WTC11 (cell line): Measurements from ENCODE around the gene ADD2.

Source experiments
- CTCF ChIP-seq: fragments of 200-600 bp; IDR thresholded peaks from 2 replicates; pipeline ENCODE4 v1.8.0; 2022; ENCODE audit warnings: antibody characterized with exemption
- FOXJ3 ChIP-seq: sonication (generic); formaldehyde crosslinking; IDR thresholded peaks from 2 replicates; pipeline ENCODE4 v1.9.0; 2021; ENCODE audit warnings: missing genetic modification reagents, mild to moderate bottlenecking, borderline replicate concordance
- HMGXB4 ChIP-seq: sonication (generic); formaldehyde crosslinking; IDR thresholded peaks from 2 replicates; pipeline ENCODE4 v1.8.1; 2023; ENCODE audit warnings: mild to moderate bottlenecking, moderate library complexity, missing genetic modification reagents
- NR3C1 ChIP-seq: sonication (generic); formaldehyde crosslinking; conservative IDR thresholded peaks from 2 replicates; pipeline ENCODE4 v1.8.1; 2023; ENCODE audit warnings: low read depth, mild to moderate bottlenecking, missing genetic modification reagents
- USF1 ChIP-seq: sonication (generic); formaldehyde crosslinking; IDR thresholded peaks from 2 replicates; pipeline ENCODE4 v1.8.0; 2022; ENCODE audit warnings: mild to moderate bottlenecking, missing genetic modification reagents
- USF2 ChIP-seq: sonication (generic); formaldehyde crosslinking; IDR thresholded peaks from 2 replicates; pipeline ENCODE4 v1.8.1; 2023; ENCODE audit warnings: mild to moderate bottlenecking, missing genetic modification reagents, moderate library complexity
- ZSCAN18 ChIP-seq: fragments of 250-450 bp; sonication (Bioruptor Pico); IDR thresholded peaks from 2 replicates; pipeline ENCODE4 v2.1.2; 2022; ENCODE audit warnings: mild to moderate bottlenecking, moderate library complexity

- TF ChIP-seq NR3C1 (CRISPR knock-in tag) (no peak), USF1 (no peak), FOXJ3 (CRISPR knock-in tag) (no peak), HMGXB4 (CRISPR knock-in tag) (no peak), ZSCAN18 (CRISPR knock-in tag) (no peak), USF2 (CRISPR knock-in tag) (no peak), CTCF (no peak)
Measured at GRCh38 chr2:70806620-70807019, 38.6 kb upstream of the ADD2 start.
